Subcutaneous abdominal adipose tissue (tissue), 5 donors: ENCODE data around the gene MYH13.

ENCODE experiments used
- H3K27ac ChIP-seq: one replicate; pipeline ENCODE4 v1.7.0; 2013; ENCODE audit warnings: low read depth, mild to moderate bottlenecking, inconsistent platforms, low read length, moderate library complexity
- H3K27me3 ChIP-seq, 5 donors: one replicate each; pipeline ENCODE4 v1.7.0; 2013; ENCODE audit warnings: low read length in 5 of 5, inconsistent platforms in 1 of 5; ENCODE audit not compliant: control insufficient read depth in 5 of 5, insufficient read depth in 4 of 5
- H3K36me3 ChIP-seq, 5 donors: one replicate each; pipeline ENCODE4 v1.7.0; 2013; ENCODE audit warnings: low read length in 5 of 5; ENCODE audit not compliant: control insufficient read depth in 5 of 5, insufficient read depth in 5 of 5
- H3K4me1 ChIP-seq, 5 donors: one replicate each; pipeline ENCODE4 v1.7.0; 2013; ENCODE audit warnings: low read length in 5 of 5, mild to moderate bottlenecking in 3 of 5, moderate library complexity in 1 of 5; ENCODE audit not compliant: control insufficient read depth in 5 of 5, insufficient read depth in 5 of 5
- H3K4me3 ChIP-seq, 5 donors: one replicate each; pipeline ENCODE4 v1.7.0; 2013; ENCODE audit warnings: low read length in 5 of 5, low read depth in 1 of 5
- H3K9ac ChIP-seq, 5 donors: one replicate each; pipeline ENCODE4 v1.7.0; 2013; ENCODE audit warnings: low read length in 5 of 5, mild to moderate bottlenecking in 4 of 5, moderate library complexity in 3 of 5
- H3K9me3 ChIP-seq, 5 donors: one replicate each; pipeline ENCODE4 v1.7.0; 2013; ENCODE audit warnings: low read length in 5 of 5; ENCODE audit not compliant: control insufficient read depth in 5 of 5
- donor health status: healthy.
- donor health status: healthy.
- donor health status: healthy.
- donor health status: healthy.
- donor health status: healthy.

Gene MYH13

GRCh38 chr17:10290041-10290440, 82.8 kb downstream of the MYH13 start:
- Histone ChIP-seq H3K4me3 (no peak overlapping the region), H3K9ac (no peak overlapping the region), H3K27me3 (peaks cover 0 to 7% (median 3%) of the 10 kb centered on the region in 5 donors), H3K9me3 (no peaks in the 10 kb centered on the region), H3K27ac (no peak overlapping the region), H3K36me3 (no peaks in the 10 kb centered on the region), H3K4me1 (peaks cover 0 to 13% (median 2%) of the 10 kb centered on the region in 5 donors)

- no peak overlapping the region for H3K9ac ChIP-seq
- no peak overlapping the region for H3K4me3 ChIP-seq
- H3K36me3 ChIP-seq: no peaks in the 10 kb centered on the region
- peaks cover 0 to 9% (median 0%) of the 10 kb centered on the region in 5 donors for H3K4me1 ChIP-seq
- peaks cover 0 to 7% (median 3%) of the 10 kb centered on the region in 5 donors for H3K27me3 ChIP-seq
- no peaks in the 10 kb centered on the region for H3K9me3 ChIP-seq
- H3K27ac ChIP-seq: no peak overlapping the region
These were observed 86.5 kb downstream of the MYH13 start for GRCh38 chr17:10286324-10286723.

- Histone ChIP-seq H3K27me3 (peaks cover 0 to 7% (median 3%) of the 10 kb centered on the region in 5 donors), H3K36me3 (no peaks in the 10 kb centered on the region), H3K4me1 (peaks cover 0 to 9% (median 0%) of the 10 kb centered on the region in 5 donors), H3K27ac (no peak overlapping the region), H3K9ac (no peak overlapping the region), H3K4me3 (no peak overlapping the region), H3K9me3 (no peaks in the 10 kb centered on the region)
These were observed 86.9 kb downstream of the MYH13 start for GRCh38 chr17:10285896-10286295.

GRCh38 chr17:10280068-10280467, 92.7 kb downstream of the MYH13 start:
- peaks cover 0 to 3% (median 0%) of the 10 kb centered on the region in 5 donors for H3K27me3 ChIP-seq

GRCh38 chr17:10278218-10278617, 94.6 kb downstream of the MYH13 start:
- Histone ChIP-seq H3K27me3 (peaks cover 0 to 3% (median 0%) of the 10 kb centered on the region in 5 donors), H3K36me3 (no peaks in the 10 kb centered on the region), H3K4me1 (peaks cover 0 to 11% (median 1%) of the 10 kb centered on the region in 5 donors), H3K4me3 (peak overlapping the region in 1 of 5 donors; percentile 37), H3K9ac (no peak overlapping the region), H3K27ac (no peak overlapping the region), H3K9me3 (no peaks in the 10 kb centered on the region)

More at GRCh38 chr17:10280068-10280467, 92.7 kb downstream of the MYH13 start:
- no peak overlapping the region for H3K4me3 ChIP-seq
- H3K9me3 ChIP-seq: no peaks in the 10 kb centered on the region
- H3K4me1 ChIP-seq: peaks cover 0 to 8% (median 0%) of the 10 kb centered on the region in 5 donors
- no peak overlapping the region for H3K9ac ChIP-seq
- H3K27ac ChIP-seq: no peak overlapping the region
- no peaks in the 10 kb centered on the region for H3K36me3 ChIP-seq

- Histone ChIP-seq H3K4me3 (no peak overlapping the region), H3K27me3 (peaks cover 0 to 3% (median 0%) of the 10 kb centered on the region in 5 donors), H3K9ac (no peak overlapping the region), H3K27ac (no peak overlapping the region), H3K36me3 (no peaks in the 10 kb centered on the region), H3K9me3 (no peaks in the 10 kb centered on the region), H3K4me1 (peaks cover 0 to 11% (median 1%) of the 10 kb centered on the region in 5 donors)
These were observed 96.4 kb downstream of the MYH13 start for GRCh38 chr17:10276436-10276835.

GRCh38 chr17:10275418-10275817, 97.4 kb downstream of the MYH13 start:
- peaks cover 0 to 11% (median 3%) of the 10 kb centered on the region in 5 donors for H3K4me1 ChIP-seq
- H3K27me3 ChIP-seq: peaks cover 0 to 3% (median 0%) of the 10 kb centered on the region in 5 donors
- no peak overlapping the region for H3K27ac ChIP-seq
- H3K9me3 ChIP-seq: no peaks in the 10 kb centered on the region
- H3K9ac ChIP-seq: no peak overlapping the region
- H3K4me3 ChIP-seq: no peak overlapping the region
- no peaks in the 10 kb centered on the region for H3K36me3 ChIP-seq

- no peak overlapping the region for H3K4me3 ChIP-seq
- H3K27me3 ChIP-seq: peaks cover 0 to 3% (median 2%) of the 10 kb centered on the region in 5 donors
- H3K9ac ChIP-seq: no peak overlapping the region
- H3K27ac ChIP-seq: no peak overlapping the region
- H3K36me3 ChIP-seq: no peaks in the 10 kb centered on the region
- no peaks in the 10 kb centered on the region for H3K9me3 ChIP-seq
- peaks cover 0 to 5% (median 3%) of the 10 kb centered on the region in 5 donors for H3K4me1 ChIP-seq
These were observed 101.7 kb downstream of the MYH13 start for GRCh38 chr17:10271106-10271562.

- H3K4me1 ChIP-seq: peaks cover 0 to 4% (median 3%) of the 10 kb centered on the region in 5 donors
- peaks cover 0 to 3% (median under 1%) of the 10 kb centered on the region in 5 donors for H3K27me3 ChIP-seq
- H3K4me3 ChIP-seq: no peak overlapping the region
- no peak overlapping the region for H3K27ac ChIP-seq
- no peaks in the 10 kb centered on the region for H3K36me3 ChIP-seq
- no peaks in the 10 kb centered on the region for H3K9me3 ChIP-seq
- no peak overlapping the region for H3K9ac ChIP-seq
These were observed 102.5 kb downstream of the MYH13 start for GRCh38 chr17:10270258-10270657.

- Histone ChIP-seq H3K4me1 (peaks cover 0 to 4% (median 0%) of the 10 kb centered on the region in 5 donors), H3K27me3 (peaks cover 0 to 3% (median 0%) of the 10 kb centered on the region in 5 donors), H3K9me3 (no peaks in the 10 kb centered on the region), H3K4me3 (no peak overlapping the region), H3K36me3 (no peaks in the 10 kb centered on the region), H3K27ac (no peak overlapping the region), H3K9ac (no peak overlapping the region)
These were observed 104.8 kb downstream of the MYH13 start for GRCh38 chr17:10268005-10268404.
